Esophagus muscularis mucosa (tissue), 3 donors: ENCODE measurements around the gene EZH2.

Experiments
- POLR2A ChIP-seq: fragments of 450-650 bp; IDR thresholded peaks from one replicate; pipeline ENCODE4 v1.6.1; 2017; ENCODE audit warnings: antibody characterized with exemption, moderate library complexity, mild to moderate bottlenecking, low read depth
- TF ChIP-seq, protein P1 (sequence below), 3 experiments: fragments of 200-600 bp in 2 of 3; fragments of 450-650 bp in 1 of 3; sonication (generic) in 2 of 3; IDR thresholded peaks; one replicate each; pipeline ENCODE4 v1.5.1; 2017 to 2019; ENCODE audit warnings: antibody characterized with exemption in 3 of 3, mild to moderate bottlenecking in 2 of 3, moderate library complexity in 1 of 3

DNA sequence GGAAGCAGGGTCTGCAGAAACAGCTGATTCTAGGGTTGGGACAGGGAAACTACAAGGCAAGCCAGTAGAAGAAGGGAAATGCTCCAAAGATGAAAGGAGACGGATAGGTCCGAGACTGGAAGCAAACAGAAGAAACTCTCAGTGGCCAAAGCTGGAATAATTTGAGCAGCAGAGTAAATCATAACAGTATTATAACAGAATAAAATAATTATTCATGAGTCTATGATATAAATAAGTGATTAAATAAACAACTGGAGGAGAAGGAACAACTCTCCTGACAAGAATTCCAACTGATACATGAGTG lies 27.6 kb downstream of the EZH2 start:
- TF ChIP-seq, protein P1, sequence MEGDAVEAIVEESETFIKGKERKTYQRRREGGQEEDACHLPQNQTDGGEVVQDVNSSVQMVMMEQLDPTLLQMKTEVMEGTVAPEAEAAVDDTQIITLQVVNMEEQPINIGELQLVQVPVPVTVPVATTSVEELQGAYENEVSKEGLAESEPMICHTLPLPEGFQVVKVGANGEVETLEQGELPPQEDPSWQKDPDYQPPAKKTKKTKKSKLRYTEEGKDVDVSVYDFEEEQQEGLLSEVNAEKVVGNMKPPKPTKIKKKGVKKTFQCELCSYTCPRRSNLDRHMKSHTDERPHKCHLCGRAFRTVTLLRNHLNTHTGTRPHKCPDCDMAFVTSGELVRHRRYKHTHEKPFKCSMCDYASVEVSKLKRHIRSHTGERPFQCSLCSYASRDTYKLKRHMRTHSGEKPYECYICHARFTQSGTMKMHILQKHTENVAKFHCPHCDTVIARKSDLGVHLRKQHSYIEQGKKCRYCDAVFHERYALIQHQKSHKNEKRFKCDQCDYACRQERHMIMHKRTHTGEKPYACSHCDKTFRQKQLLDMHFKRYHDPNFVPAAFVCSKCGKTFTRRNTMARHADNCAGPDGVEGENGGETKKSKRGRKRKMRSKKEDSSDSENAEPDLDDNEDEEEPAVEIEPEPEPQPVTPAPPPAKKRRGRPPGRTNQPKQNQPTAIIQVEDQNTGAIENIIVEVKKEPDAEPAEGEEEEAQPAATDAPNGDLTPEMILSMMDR (IDR thresholded peaks at IDR 0.05): no peak
- no peak for TF ChIP-seq POLR2A
